AG09319 (cell line): ENCODE results near the gene LUC7L2.

Experiments
- DNase-seq: peaks from one replicate; pipeline ENCODE4 v3.0.0-alpha.2; 2010; ENCODE audit warnings: low read depth; ENCODE audit errors: extremely low read depth
- CTCF ChIP-seq: IDR thresholded peaks from 2 replicates; pipeline ENCODE4 v1.5.1; 2011; ENCODE audit warnings: low read depth, mild to moderate bottlenecking, inconsistent platforms, low read length, moderate library complexity

Gene LUC7L2

GRCh38 chr7:139471740-139472353, 112.2 kb downstream of the LUC7L2 start:
- no peak for TF ChIP-seq CTCF
- no peak for DNase-seq
